Renal cortex interstitium (tissue), 15 donors: Measurements from ENCODE around the gene PODN. TPM values are rescaled to one million over a fixed set of nuclear protein-coding genes. Genes with fewer than 3 reads are reported as not detected.

Experiments used
- DNase-seq, 11 donors: peaks; one replicate each; pipeline ENCODE4 v3.0.0-alpha.2; 2013; ENCODE audit warnings: low read depth in 9 of 11, low spot score in 4 of 11; ENCODE audit errors: extremely low read depth in 1 of 11
- long read RNA-seq, 16 experiments: transcript quantifications; one replicate each; lab custom pipeline, GENCODE V29; 2026
- polyA plus RNA-seq, 3 donors: library from polyadenylated mRNA; unstranded; fragments of 120-200 nt; gene quantifications; one replicate each; pipeline ENCODE4 v1.2.1, GENCODE V29; 2013; ENCODE audit not compliant: insufficient read length in 3 of 3

PODN gene
- 1 to 10 TPM; 1.1 to 2.6 (median 2.6) TPM for polyA plus RNA-seq
- long read RNA-seq, donor 1, result 0 reads
- long read RNA-seq, donor 2, result 0 reads
- long read RNA-seq, donor 3, partial matches to known transcripts, result 0 of 1 reads
- long read RNA-seq, donor 3, other reads (novel, unspliced or antisense), result 0 of 1 reads
- long read RNA-seq, donor 4, result 0 reads
- long read RNA-seq, donor 5, result 0 reads
- long read RNA-seq, donor 6, result 0 reads
- long read RNA-seq, donor 7, result 0 reads
- long read RNA-seq, donor 8, result 0 reads
- long read RNA-seq, donor 9, partial matches to known transcripts, result 0 of 1 reads
- long read RNA-seq, donor 9, other reads (novel, unspliced or antisense), result 0 of 1 reads
- long read RNA-seq, donor 10, result 0 reads
- long read RNA-seq, donor 11, result 0 reads
- long read RNA-seq, donor 12, result 0 reads
- long read RNA-seq, donor 13, result 0 reads
- long read RNA-seq, donor 14, result 0 reads
- long read RNA-seq, donor 15, result 0 reads
- long read RNA-seq, donor 16, partial matches to known transcripts, result 0 of 1 reads
- long read RNA-seq, donor 16, other reads (novel, unspliced or antisense), result 0 of 1 reads

GRCh38 chr1:53061859-53062707 lies at the start of gene PODN:
PODN (plus strand) TSS chr1:53062213; CDS start chr1:53069856, 7,643 bp downstream.
- peak in 1 of 11 donors; percentile 22 for DNase-seq

GRCh38 chr1:53014791-53015507 lies 47.1 kb upstream of the PODN start:
- peak; percentile 64 to 96 (median 80) for DNase-seq

- no peak for DNase-seq
Measured at GRCh38 chr1:53015508-53015860, 46.5 kb upstream of the PODN start.

- no peak for DNase-seq
Measured at GRCh38 chr1:53016705-53017104, 45.3 kb upstream of the PODN start.

- DNase-seq, result no peak
Measured at GRCh38 chr1:53020588-53020987, 41.4 kb upstream of the PODN start.

GRCh38 chr1:53022179-53022578 lies 39.8 kb upstream of the PODN start:
- DNase-seq, result no peak

- DNase-seq, result no peak
Measured at GRCh38 chr1:53023546-53023945, 38.5 kb upstream of the PODN start.

GRCh38 chr1:53024117-53024516 lies 37.9 kb upstream of the PODN start:
- DNase-seq, result no peak

- peak in 8 of 11 donors; percentile 20 to 55 (median 38) for DNase-seq
Measured at GRCh38 chr1:53025034-53025768, 36.8 kb upstream of the PODN start.

GRCh38 chr1:53025769-53026112 lies 36.3 kb upstream of the PODN start:
- DNase-seq, result no peak

GRCh38 chr1:53026254-53026653 lies 35.8 kb upstream of the PODN start:
- DNase-seq, result no peak

GRCh38 chr1:53031732-53032131 lies 30.3 kb upstream of the PODN start:
- DNase-seq, result no peak

GRCh38 chr1:53037159-53037558 lies 24.9 kb upstream of the PODN start:
- DNase-seq, result no peak

GRCh38 chr1:53038566-53038965 lies 23.4 kb upstream of the PODN start:
- no peak for DNase-seq

- peak in 1 of 11 donors; percentile 12 for DNase-seq
Measured at GRCh38 chr1:53043271-53043670, 18.7 kb upstream of the PODN start.

GRCh38 chr1:53044926-53045325 lies 17.1 kb upstream of the PODN start:
- no peak for DNase-seq

GRCh38 chr1:53046930-53047329 lies 15.1 kb upstream of the PODN start:
- no peak for DNase-seq

GRCh38 chr1:53047737-53048736 lies 14.0 kb upstream of the PODN start:
- DNase-seq, result no peak
